ENCODE data around the gene POLR1F. TPM values are rescaled to one million over a fixed set of nuclear protein-coding genes. Genes with fewer than 3 reads are reported as not detected.

Gene POLR1F
- total RNA-seq, 4 donors from 2014 or later, result 13.8 to 22.0 (median 18.2) TPM

- WGBS, result 43% methylated on average over 2 of the region's 2 CpGs
- Histone ChIP-seq H3K4me3 (no peak overlapping the region), H3K9me3 (no peaks in the 10 kb centered on the region), H3K27ac (no peak overlapping the region), H3K4me1 (peaks cover 5% of the 10 kb centered on the region), H3K36me3 (no peaks in the 10 kb centered on the region), H3K27me3 (no peaks in the 10 kb centered on the region)
- TF ChIP-seq POLR2AphosphoS5 (IDR thresholded peaks at IDR 0.05) (no peak), CTCF (IDR thresholded peaks at IDR 0.05) (no peak), EP300 (IDR thresholded peaks at IDR 0.05) (no peak), POLR2A (IDR thresholded peaks at IDR 0.05) (no peak)
- no peak for DNase-seq (ENCODE audit: low spot score in 2 of 2)
These were observed 31.7 kb downstream of the POLR1F start for GRCh38 chr7:19677180-19677579.

GRCh38 chr7:19675816-19676215, 33.0 kb downstream of the POLR1F start:
- TF ChIP-seq EP300 (IDR thresholded peaks at IDR 0.05) (no peak), POLR2AphosphoS5 (IDR thresholded peaks at IDR 0.05) (no peak), POLR2A (IDR thresholded peaks at IDR 0.05) (no peak), CTCF (IDR thresholded peaks at IDR 0.05) (no peak)
- 87% methylated on average over 1 of the region's 1 CpG for WGBS
- peaks cover 5% of the 10 kb centered on the region for H3K4me1 ChIP-seq

GRCh38 chr7:19674266-19674960, 34.4 kb downstream of the POLR1F start:
- H3K27ac ChIP-seq, result no peak overlapping the region
- H3K4me3 ChIP-seq, result no peak overlapping the region
- H3K9me3 ChIP-seq, result no peaks in the 10 kb centered on the region
- TF ChIP-seq EP300 (IDR thresholded peaks at IDR 0.05) (no peak), POLR2AphosphoS5 (IDR thresholded peaks at IDR 0.05) (no peak), CTCF (IDR thresholded peaks at IDR 0.05) (no peak), POLR2A (IDR thresholded peaks at IDR 0.05) (no peak)
- no peaks in the 10 kb centered on the region for H3K27me3 ChIP-seq
- DNase-seq (ENCODE audit: low spot score in 2 of 2), result no peak
- H3K4me1 ChIP-seq, result peaks cover 5% of the 10 kb centered on the region
- 56% methylated on average over 5 of the region's 5 CpGs for WGBS
- no peaks in the 10 kb centered on the region for H3K36me3 ChIP-seq

More at GRCh38 chr7:19675816-19676215, 33.0 kb downstream of the POLR1F start:
- no peak overlapping the region for H3K4me3 ChIP-seq
- no peak overlapping the region for H3K27ac ChIP-seq
- H3K9me3 ChIP-seq, result no peaks in the 10 kb centered on the region
- no peak for DNase-seq (ENCODE audit: low spot score in 2 of 2)
- no peaks in the 10 kb centered on the region for H3K27me3 ChIP-seq
- H3K36me3 ChIP-seq, result no peaks in the 10 kb centered on the region

- H3K4me3 ChIP-seq, result no peak overlapping the region
- H3K36me3 ChIP-seq, result no peaks in the 10 kb centered on the region
- no peak for TF ChIP-seq CTCF (IDR thresholded peaks at IDR 0.05)
- no peak for TF ChIP-seq POLR2AphosphoS5 (IDR thresholded peaks at IDR 0.05)
- no peak for TF ChIP-seq POLR2A (IDR thresholded peaks at IDR 0.05)
- no peak for TF ChIP-seq EP300 (IDR thresholded peaks at IDR 0.05)
- no peaks in the 10 kb centered on the region for H3K9me3 ChIP-seq
- H3K27ac ChIP-seq, result no peak overlapping the region
- 100% methylated on average over 1 of the region's 1 CpG for WGBS
- H3K27me3 ChIP-seq, result no peaks in the 10 kb centered on the region
- DNase-seq (ENCODE audit: low spot score in 2 of 2), result no peak
- peaks cover 5% of the 10 kb centered on the region for H3K4me1 ChIP-seq
These were observed 38.0 kb downstream of the POLR1F start for GRCh38 chr7:19670806-19671205.

GRCh38 chr7:19665399-19666008, 43.3 kb downstream of the POLR1F start:
- DNase-seq (ENCODE audit: low spot score in 2 of 2), result no peak
- H3K4me3 ChIP-seq, result no peak overlapping the region
- H3K27ac ChIP-seq, result no peak overlapping the region
- H3K36me3 ChIP-seq, result no peaks in the 10 kb centered on the region
- peaks cover 2% of the 10 kb centered on the region for H3K4me1 ChIP-seq
- 8% methylated on average over 1 of the region's 1 CpG for WGBS
- H3K27me3 ChIP-seq, result no peaks in the 10 kb centered on the region
- TF ChIP-seq CTCF (IDR thresholded peaks at IDR 0.05) (peak in 1 of 2 donors; percentile 49), EP300 (IDR thresholded peaks at IDR 0.05) (no peak)
- no peaks in the 10 kb centered on the region for H3K9me3 ChIP-seq

Data from suprapubic skin (tissue), 4 donors.